ENCODE results near the gene ARGLU1.
"Not testable (repeated sequence)": the region's sequence is repeated elsewhere in the genome, so short reads cannot be mapped to it uniquely, and the experiment has no call there.

ARGLU1 gene

GRCh38 chr13:106567474-106568298, at the start of gene ARGLU1:
Gene ARGLU1, minus strand, starts transcription at chr13:106568137. Its CDS starts 218 bp downstream, at chr13:106567919.
- peak; percentile 94 for DNase-seq (ENCODE audit: low read depth)

- peak; percentile 68 for DNase-seq (ENCODE audit: low read depth)
Measured at GRCh38 chr13:106617561-106617960, 49.6 kb upstream of the ARGLU1 start.

- DNase-seq (ENCODE audit: low read depth), result no peak
Measured at GRCh38 chr13:106616729-106617128, 48.8 kb upstream of the ARGLU1 start.

GRCh38 chr13:106614874-106615273, 46.9 kb upstream of the ARGLU1 start:
- DNase-seq (ENCODE audit: low read depth), result no peak

GRCh38 chr13:106612688-106613087, 44.8 kb upstream of the ARGLU1 start:
- DNase-seq (ENCODE audit: low read depth), result no peak

- DNase-seq (ENCODE audit: low read depth), result peak; percentile 79
Measured at GRCh38 chr13:106610486-106610885, 42.5 kb upstream of the ARGLU1 start.

GRCh38 chr13:106609116-106609515, 41.2 kb upstream of the ARGLU1 start:
- no peak for DNase-seq (ENCODE audit: low read depth)

GRCh38 chr13:106603546-106603945, 35.6 kb upstream of the ARGLU1 start:
- DNase-seq (ENCODE audit: low read depth), result no peak

GRCh38 chr13:106602178-106602577, 34.2 kb upstream of the ARGLU1 start:
- no peak for DNase-seq (ENCODE audit: low read depth)

- DNase-seq (ENCODE audit: low read depth), result no peak
Measured at GRCh38 chr13:106601489-106601888, 33.6 kb upstream of the ARGLU1 start.

- DNase-seq (ENCODE audit: low read depth), result not testable (repeated sequence)
Measured at GRCh38 chr13:106600798-106601135, 32.8 kb upstream of the ARGLU1 start.

GRCh38 chr13:106599875-106600797, 32.2 kb upstream of the ARGLU1 start:
- peak; percentile 8 for DNase-seq (ENCODE audit: low read depth)

- no peak for DNase-seq (ENCODE audit: low read depth)
Measured at GRCh38 chr13:106597749-106598395, 29.9 kb upstream of the ARGLU1 start.

GRCh38 chr13:106597186-106597585, 29.2 kb upstream of the ARGLU1 start:
- DNase-seq (ENCODE audit: low read depth), result no peak

GRCh38 chr13:106596275-106596937, 28.5 kb upstream of the ARGLU1 start:
- no peak for DNase-seq (ENCODE audit: low read depth)

- no peak for DNase-seq (ENCODE audit: low read depth)
Measured at GRCh38 chr13:106595625-106596024, 27.7 kb upstream of the ARGLU1 start.

GRCh38 chr13:106594980-106595379, 27.0 kb upstream of the ARGLU1 start:
- no peak for DNase-seq (ENCODE audit: low read depth)

- no peak for DNase-seq (ENCODE audit: low read depth)
Measured at GRCh38 chr13:106593132-106593531, 25.2 kb upstream of the ARGLU1 start.

- DNase-seq (ENCODE audit: low read depth), result no peak
Measured at GRCh38 chr13:106591299-106591698, 23.4 kb upstream of the ARGLU1 start.

- DNase-seq (ENCODE audit: low read depth), result no peak
Measured at GRCh38 chr13:106589716-106590115, 21.8 kb upstream of the ARGLU1 start.

- no peak for DNase-seq (ENCODE audit: low read depth)
Measured at GRCh38 chr13:106588367-106588766, 20.4 kb upstream of the ARGLU1 start.

GRCh38 chr13:106587787-106588186, 19.9 kb upstream of the ARGLU1 start:
- no peak for DNase-seq (ENCODE audit: low read depth)
